RWPE1 (cell line): ENCODE measurements around the gene PAPPA.

ENCODE experiments used
- CTCF ChIA-PET: fragments of 350-600 bp; sonication (Branson Sonifier 250); formaldehyde crosslinking; extraction: SDS; loops from one replicate; lab custom pipeline; 2021; lab: Yijun Ruan, JAX
- POLR2A ChIA-PET: fragments of 400-600 bp; formaldehyde crosslinking; extraction: SDS; loops from one replicate; lab custom pipeline; 2020; ENCODE audit warnings: antibody characterized with exemption; ENCODE audit not compliant: low non-redundant PET; lab: Yijun Ruan, JAX
- DNase-seq: peaks from one replicate; pipeline ENCODE4 v3.0.0; 2012; ENCODE audit warnings: low spot score
- H3K27ac ChIP-seq: fragments of 450-650 bp; 2 replicates; pipeline ENCODE4 v1.5.1; 2017
- TF ChIP-seq, protein P1 (sequence below): fragments of 450-650 bp; conservative IDR thresholded peaks from 2 replicates; pipeline ENCODE4 v1.5.1; 2017; ENCODE audit warnings: low read depth, mild to moderate bottlenecking

PAPPA gene

DNA sequence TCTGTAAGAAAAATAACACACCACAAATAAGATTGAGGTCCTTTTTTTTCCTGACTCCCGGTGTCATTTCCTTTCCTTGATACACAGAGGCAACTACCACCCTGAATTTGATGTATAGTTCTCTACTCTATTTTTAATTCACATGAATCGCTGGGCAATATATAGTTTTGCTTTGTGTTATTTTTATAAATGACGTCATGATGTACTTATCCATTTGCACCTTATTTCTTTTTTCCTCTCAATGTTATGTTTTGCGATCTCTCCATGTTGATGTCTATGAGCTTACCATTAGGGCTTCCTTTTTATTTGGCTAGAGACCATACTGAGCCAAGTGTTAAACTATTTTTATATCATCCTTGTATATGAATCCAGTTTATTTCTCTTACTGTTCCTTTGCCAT lies 175.9 kb downstream of the PAPPA start:
- TF ChIP-seq, protein P1, sequence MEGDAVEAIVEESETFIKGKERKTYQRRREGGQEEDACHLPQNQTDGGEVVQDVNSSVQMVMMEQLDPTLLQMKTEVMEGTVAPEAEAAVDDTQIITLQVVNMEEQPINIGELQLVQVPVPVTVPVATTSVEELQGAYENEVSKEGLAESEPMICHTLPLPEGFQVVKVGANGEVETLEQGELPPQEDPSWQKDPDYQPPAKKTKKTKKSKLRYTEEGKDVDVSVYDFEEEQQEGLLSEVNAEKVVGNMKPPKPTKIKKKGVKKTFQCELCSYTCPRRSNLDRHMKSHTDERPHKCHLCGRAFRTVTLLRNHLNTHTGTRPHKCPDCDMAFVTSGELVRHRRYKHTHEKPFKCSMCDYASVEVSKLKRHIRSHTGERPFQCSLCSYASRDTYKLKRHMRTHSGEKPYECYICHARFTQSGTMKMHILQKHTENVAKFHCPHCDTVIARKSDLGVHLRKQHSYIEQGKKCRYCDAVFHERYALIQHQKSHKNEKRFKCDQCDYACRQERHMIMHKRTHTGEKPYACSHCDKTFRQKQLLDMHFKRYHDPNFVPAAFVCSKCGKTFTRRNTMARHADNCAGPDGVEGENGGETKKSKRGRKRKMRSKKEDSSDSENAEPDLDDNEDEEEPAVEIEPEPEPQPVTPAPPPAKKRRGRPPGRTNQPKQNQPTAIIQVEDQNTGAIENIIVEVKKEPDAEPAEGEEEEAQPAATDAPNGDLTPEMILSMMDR, result no peak
- no peak overlapping the region for H3K27ac ChIP-seq
- CTCF ChIA-PET, result no interaction called here
- no peak for DNase-seq
- POLR2A ChIA-PET, result no interaction called here

DNA sequence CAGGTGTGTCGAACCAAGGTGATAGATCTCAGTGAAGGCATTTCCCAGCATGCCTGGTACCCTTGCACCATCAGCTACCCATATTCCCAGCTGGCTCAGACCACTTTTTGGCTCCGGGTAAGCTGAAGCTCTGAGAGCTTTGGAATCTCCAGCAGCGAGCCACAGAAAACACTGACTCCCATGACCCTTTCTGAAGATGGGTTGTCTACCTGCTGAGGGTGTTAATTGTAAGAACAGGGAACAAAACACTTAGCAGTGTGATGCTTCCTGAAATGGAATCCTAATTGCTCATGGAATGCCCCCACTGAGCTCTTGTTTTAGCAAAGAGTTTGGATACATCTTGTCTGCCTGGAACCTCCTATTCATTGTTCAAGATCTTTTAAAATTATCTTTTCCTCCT lies 177.7 kb downstream of the PAPPA start:
- no peak overlapping the region for H3K27ac ChIP-seq
- DNase-seq, result no peak
- POLR2A ChIA-PET, result no interaction called here
- TF ChIP-seq, protein P1, result no peak
- CTCF ChIA-PET, result interaction anchor here (0.7 kb wide), 1 partner anchor 208 kb away, joined by 4 read pairs; no protein-coding TSS in a partner anchor

DNA sequence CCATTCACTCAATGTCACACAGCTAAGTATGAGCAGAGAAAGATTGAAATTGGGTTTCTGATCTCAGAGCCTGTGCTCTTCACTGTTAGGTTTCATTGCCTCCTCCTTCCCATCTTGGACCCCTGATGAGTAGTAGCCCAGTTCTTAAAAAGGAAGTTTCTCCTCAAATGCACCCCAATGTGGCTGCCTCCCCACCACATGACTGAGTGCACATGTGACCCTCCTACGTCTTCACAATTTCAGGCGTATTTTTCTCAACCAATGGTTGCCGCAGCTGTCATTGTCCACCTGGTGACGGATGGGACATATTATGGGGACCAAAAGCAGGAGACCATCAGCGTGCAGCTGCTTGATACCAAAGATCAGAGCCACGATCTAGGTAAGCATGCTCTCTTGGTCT lies 178.5 kb downstream of the PAPPA start:
- TF ChIP-seq, protein P1, result no peak
- no peak overlapping the region for H3K27ac ChIP-seq
- ChIA-PET POLR2A (no interaction called here), CTCF (interaction anchor here (0.7 kb wide), 1 partner anchor 209 kb away, joined by 4 read pairs; no protein-coding TSS in a partner anchor)
- DNase-seq, result no peak

DNA sequence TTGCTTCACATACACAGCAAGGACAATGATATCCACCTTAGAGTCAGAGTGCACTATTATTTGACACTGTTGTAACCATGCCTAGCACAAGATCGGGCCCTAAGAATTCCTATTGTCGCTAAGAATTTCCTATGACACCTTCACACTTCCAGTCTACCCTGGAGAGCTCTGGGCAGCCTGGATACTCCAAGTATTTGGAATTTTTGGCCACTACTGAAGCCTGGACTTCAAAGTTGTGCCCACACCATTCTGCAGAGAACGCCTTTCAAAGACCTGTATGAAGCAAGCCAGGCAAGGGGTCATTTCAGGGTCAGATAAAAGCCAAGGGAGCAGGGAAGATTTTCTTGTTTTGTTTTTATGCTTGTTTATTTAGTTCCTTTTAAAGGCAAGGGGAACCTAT lies 179.7 kb downstream of the PAPPA start:
- DNase-seq, result no peak
- TF ChIP-seq, protein P1, result no peak
- H3K27ac ChIP-seq, result no peak overlapping the region
- POLR2A ChIA-PET, result no interaction called here
- CTCF ChIA-PET, result no interaction called here

GRCh38 chr9:116334546-116335150 lies 181.1 kb downstream of the PAPPA start:
- CTCF ChIA-PET, result interaction anchor here (0.6 kb wide), 1 partner anchor 159 kb away, joined by 7 read pairs; no protein-coding TSS in a partner anchor
- POLR2A ChIA-PET, result no interaction called here
- TF ChIP-seq, protein P1, result no peak
- H3K27ac ChIP-seq, result no peak overlapping the region
- DNase-seq, result no peak

GRCh38 chr9:116335392-116335791 lies 181.8 kb downstream of the PAPPA start:
- ChIA-PET CTCF (interaction anchor here (0.6 to 0.8 kb wide), 2 partner anchors 159 to 452 kb away, joined by 3 to 7 read pairs; no protein-coding TSS in a partner anchor), POLR2A (no interaction called here)
- DNase-seq, result no peak
- no peak overlapping the region for H3K27ac ChIP-seq
- TF ChIP-seq, protein P1, result no peak
